GM13976 (cell line): ENCODE measurements around the gene ARID2.

Experiments
- DNase-seq: peaks from one replicate; pipeline ENCODE4 v3.0.0; 2012; ENCODE audit warnings: low spot score
- in situ Hi-C: fragments of 300-500 bp; cut with MboI; formaldehyde crosslinking; loops from one replicate; pipeline ENCODE4 v1.12.0; 2022; ENCODE audit warnings: low sequenced_read_pairs, mixed read lengths, inconsistent platforms; ENCODE audit not compliant: unreplicated experiment
- TF ChIP-seq, protein P1 (sequence below): IDR thresholded peaks from 2 replicates; pipeline ENCODE4 v1.5.1; 2012; ENCODE audit warnings: borderline replicate concordance, mild to moderate bottlenecking; ENCODE audit not compliant: insufficient read depth; ENCODE audit errors: extremely low read depth, missing control alignments, control extremely low read depth

The ARID2 gene

DNA sequence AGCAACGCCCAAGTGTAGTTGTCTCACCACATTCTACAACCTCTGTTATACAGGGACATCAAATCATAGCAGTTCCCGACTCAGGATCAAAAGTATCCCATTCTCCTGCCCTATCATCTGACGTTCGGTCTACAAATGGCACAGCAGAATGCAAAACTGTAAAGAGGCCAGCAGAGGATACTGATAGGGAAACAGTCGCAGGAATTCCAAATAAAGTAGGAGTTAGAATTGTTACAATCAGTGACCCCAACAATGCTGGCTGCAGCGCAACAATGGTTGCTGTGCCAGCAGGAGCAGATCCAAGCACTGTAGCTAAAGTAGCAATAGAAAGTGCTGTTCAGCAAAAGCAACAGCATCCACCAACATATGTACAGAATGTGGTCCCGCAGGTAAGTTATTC lies 123.0 kb downstream of the ARID2 start:
- no peak for DNase-seq
- TF ChIP-seq, protein P1, sequence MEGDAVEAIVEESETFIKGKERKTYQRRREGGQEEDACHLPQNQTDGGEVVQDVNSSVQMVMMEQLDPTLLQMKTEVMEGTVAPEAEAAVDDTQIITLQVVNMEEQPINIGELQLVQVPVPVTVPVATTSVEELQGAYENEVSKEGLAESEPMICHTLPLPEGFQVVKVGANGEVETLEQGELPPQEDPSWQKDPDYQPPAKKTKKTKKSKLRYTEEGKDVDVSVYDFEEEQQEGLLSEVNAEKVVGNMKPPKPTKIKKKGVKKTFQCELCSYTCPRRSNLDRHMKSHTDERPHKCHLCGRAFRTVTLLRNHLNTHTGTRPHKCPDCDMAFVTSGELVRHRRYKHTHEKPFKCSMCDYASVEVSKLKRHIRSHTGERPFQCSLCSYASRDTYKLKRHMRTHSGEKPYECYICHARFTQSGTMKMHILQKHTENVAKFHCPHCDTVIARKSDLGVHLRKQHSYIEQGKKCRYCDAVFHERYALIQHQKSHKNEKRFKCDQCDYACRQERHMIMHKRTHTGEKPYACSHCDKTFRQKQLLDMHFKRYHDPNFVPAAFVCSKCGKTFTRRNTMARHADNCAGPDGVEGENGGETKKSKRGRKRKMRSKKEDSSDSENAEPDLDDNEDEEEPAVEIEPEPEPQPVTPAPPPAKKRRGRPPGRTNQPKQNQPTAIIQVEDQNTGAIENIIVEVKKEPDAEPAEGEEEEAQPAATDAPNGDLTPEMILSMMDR, result no peak
- in situ Hi-C loops, result no loop called here

DNA sequence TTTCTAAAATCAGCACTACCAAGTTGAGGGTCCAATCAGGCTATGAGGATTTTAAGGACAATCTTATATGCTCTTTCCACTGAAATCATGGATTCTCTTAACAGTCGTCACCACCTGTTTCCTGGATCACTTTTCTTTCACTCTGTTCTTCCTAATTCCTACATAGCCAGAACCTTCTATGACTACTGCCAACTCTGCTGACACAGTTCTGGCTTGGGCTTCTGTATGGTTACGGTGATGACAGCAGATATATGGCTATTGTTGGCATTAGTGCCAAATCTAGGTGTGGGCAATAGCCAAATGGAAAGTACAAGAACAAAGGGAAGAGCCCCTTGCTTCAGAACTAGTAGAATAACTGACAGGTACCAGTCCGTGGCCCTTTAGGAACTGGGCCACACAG lies 124.0 kb downstream of the ARID2 start:
- no peak for DNase-seq
- in situ Hi-C loops, result no loop called here
- TF ChIP-seq, protein P1, result no peak

DNA sequence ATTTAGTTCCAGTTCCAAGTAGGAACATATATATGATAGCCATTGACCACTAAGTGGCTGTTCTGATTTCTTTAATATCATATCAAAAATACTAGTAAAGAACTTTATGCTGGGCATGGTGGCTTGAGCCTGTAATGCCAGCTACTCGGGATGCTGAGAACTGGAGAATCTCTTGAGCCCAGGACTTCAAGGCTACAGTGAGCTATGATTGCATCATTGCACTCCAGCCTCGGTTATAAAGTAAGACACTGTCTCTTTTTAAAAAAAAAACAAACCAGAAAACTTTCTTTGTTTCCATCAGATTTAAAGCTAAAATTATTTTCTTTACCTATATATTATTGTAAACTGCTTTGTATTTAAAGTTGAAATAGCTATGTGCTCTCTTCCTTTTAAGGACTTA lies 133.8 kb downstream of the ARID2 start:
- DNase-seq, result no peak
- in situ Hi-C loops, result no loop called here
- TF ChIP-seq, protein P1, result no peak

DNA sequence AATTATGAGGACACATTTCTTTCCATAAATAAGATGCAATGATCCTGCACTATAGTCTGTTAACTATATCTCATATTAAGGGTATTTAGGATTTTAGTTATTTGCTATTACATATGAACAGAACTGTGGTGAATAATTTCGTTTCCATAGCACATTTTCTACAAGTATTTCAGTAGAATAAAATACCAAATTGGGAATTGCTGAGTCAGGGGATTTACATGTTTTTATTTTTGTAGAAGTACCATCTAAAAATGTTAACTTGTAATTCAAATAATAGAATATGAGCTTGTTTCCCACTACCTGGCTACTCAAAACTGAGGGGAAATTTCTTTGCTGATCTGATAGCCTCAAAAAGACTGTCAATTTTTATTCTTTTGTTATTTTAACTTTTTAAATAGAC lies 136.8 kb downstream of the ARID2 start:
- TF ChIP-seq, protein P1, result no peak
- in situ Hi-C loops, result no loop called here
- no peak for DNase-seq

DNA sequence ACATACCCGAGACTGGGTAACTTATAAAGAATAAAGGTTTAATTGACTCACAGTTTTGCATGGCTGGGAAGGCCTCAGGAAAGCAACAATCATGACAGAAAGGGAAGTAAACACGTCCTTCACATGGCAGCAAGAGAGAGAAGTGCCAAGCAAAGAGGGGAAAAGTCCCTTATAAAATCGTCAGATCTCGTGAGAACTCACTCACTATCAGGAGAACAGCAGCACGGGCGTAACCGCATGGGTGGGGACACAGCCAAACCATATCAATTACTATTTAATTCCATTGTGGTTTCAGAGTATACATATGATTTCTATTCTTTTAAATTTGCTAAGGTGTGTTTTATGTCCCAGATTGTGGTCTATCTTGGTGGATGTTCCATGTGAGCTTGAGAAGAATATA lies 142.9 kb downstream of the ARID2 start:
- no peak for DNase-seq
- TF ChIP-seq, protein P1, result no peak

DNA sequence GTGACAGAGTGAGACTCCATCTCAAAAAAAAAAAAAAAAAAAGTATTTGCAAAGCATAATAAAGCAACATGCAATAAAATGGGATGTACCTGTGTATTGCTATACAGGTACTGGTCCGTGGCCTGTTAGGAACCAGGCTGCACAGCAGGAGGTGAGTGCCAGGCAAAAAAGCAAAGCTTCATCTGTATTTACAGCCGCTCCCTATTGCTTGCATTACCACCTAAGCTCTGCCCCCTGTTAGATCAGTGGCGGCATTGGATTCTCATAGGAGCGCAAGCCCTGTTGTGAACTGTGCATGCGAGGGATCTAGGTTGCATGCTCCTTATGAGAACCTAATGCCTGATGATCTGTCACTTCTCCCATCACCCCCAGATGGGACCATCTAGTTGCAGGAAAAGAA lies 147.6 kb downstream of the ARID2 start:
- DNase-seq, result no peak
- TF ChIP-seq, protein P1, result no peak
- in situ Hi-C loops, result no loop called here

More for the DNA sequence above, 142.9 kb downstream of the ARID2 start:
- in situ Hi-C loops, result no loop called here

DNA sequence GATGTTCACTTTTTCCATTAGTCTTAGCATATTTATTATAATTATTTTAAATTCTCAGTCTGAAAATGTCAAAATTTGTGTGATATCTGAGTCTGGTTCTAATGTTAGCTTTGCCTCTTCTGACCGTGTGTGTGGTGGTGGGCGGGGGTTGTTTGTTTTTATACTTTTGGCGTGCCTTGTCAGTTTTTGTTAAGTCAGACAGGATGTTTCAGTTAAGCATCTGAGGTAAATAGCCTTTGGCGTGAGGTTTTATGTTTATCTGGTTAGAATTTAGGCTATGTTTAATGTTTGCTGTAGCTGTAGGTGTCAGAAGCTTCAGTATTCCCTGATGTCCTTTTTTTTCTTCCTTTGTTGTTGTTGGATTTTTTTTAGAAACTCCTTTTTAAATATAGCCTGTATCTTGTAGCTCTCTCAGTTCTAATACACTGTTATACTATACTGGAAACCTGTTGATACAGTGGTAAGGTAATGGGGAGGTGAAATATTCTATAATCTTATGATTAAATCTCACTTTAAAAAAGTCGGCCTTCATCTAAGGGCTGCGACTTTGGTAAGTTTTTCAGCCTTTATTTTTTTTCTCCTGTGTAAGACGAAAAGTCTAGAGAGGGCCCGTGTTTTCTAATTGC lies 149.2 kb downstream of the ARID2 start:
- in situ Hi-C loops, result no loop called here
- no peak for DNase-seq
- TF ChIP-seq, protein P1, result no peak
